OCI-LY3 (cell line): ENCODE results near the gene SIDT2.

ENCODE experiments used
- H2AFZ ChIP-seq: fragments of 200-600, 300-600 bp; shearing (Covaris generic); 2 replicates; pipeline ENCODE4 v1.6.0; 2014; ENCODE audit warnings: antibody characterized with exemption, low read depth, low read length
- H3K27ac ChIP-seq: fragments of 200-600, 300-600 bp; sonication (generic); 2 replicates; pipeline ENCODE4 v1.5.1; 2014; ENCODE audit warnings: mild to moderate bottlenecking, low read length, moderate library complexity, mixed read lengths
- H3K27me3 ChIP-seq: fragments of 200-600, 300-600 bp; sonication (generic); 2 replicates; pipeline ENCODE4 v1.6.1; 2014; ENCODE audit warnings: low read depth, low read length, mixed read lengths
- H3K36me3 ChIP-seq: fragments of 200-600, 300-600 bp; sonication (generic); replicated peaks from 2 replicates; pipeline ENCODE3; 2014; ENCODE audit warnings: low read depth, low read length, mixed read lengths
- H3K4me1 ChIP-seq: fragments of 300-600, 200-600 bp; sonication (generic); 2 replicates; pipeline ENCODE4 v1.6.1; 2014; ENCODE audit warnings: low read length, mixed read lengths
- H3K4me2 ChIP-seq: fragments of 200-600, 300-600 bp; sonication (generic); 2 replicates; pipeline ENCODE4 v1.6.1; 2014; ENCODE audit warnings: low read length, mixed read lengths
- H3K4me3 ChIP-seq: fragments of 300-600, 200-600 bp; sonication (generic); 2 replicates; pipeline ENCODE4 v1.5.1; 2014; ENCODE audit warnings: antibody characterized with exemption, mild to moderate bottlenecking, low read length, moderate library complexity
- H3K79me2 ChIP-seq: fragments of 300-600, 200-600 bp; shearing (Covaris generic); 2 replicates; pipeline ENCODE4 v1.6.1; 2014; ENCODE audit warnings: mild to moderate bottlenecking, low read length, mixed read lengths
- H3K9ac ChIP-seq: fragments of 300-600, 200-600 bp; shearing (Covaris generic); 2 replicates; pipeline ENCODE4 v1.6.0; 2014; ENCODE audit warnings: mild to moderate bottlenecking, low read length, moderate library complexity
- H3K9me3 ChIP-seq: fragments of 200-600, 300-600 bp; shearing (Covaris generic); 2 replicates; pipeline ENCODE4 v1.6.1; 2014; ENCODE audit warnings: low read length, mixed read lengths; ENCODE audit not compliant: insufficient read depth
- H4K20me1 ChIP-seq: fragments of 200-600, 300-600 bp; sonication (generic); 2 replicates; pipeline ENCODE4 v1.6.1; 2016; ENCODE audit warnings: low read length, mixed read lengths; ENCODE audit not compliant: insufficient read depth
- EZH2phosphoT487 ChIP-seq: fragments of 200-600 bp; shearing (Covaris generic); IDR thresholded peaks from 2 replicates; pipeline ENCODE4 v1.6.1; 2018; ENCODE audit warnings: antibody characterized with exemption, mixed run types, low read depth
- TF ChIP-seq, protein P1 (sequence below): fragments of 200-600, 300-600 bp; sonication (generic); IDR thresholded peaks from 2 replicates; pipeline ENCODE4 v1.5.1; 2014; ENCODE audit warnings: antibody characterized with exemption, low read length, low read depth

The SIDT2 gene

DNA sequence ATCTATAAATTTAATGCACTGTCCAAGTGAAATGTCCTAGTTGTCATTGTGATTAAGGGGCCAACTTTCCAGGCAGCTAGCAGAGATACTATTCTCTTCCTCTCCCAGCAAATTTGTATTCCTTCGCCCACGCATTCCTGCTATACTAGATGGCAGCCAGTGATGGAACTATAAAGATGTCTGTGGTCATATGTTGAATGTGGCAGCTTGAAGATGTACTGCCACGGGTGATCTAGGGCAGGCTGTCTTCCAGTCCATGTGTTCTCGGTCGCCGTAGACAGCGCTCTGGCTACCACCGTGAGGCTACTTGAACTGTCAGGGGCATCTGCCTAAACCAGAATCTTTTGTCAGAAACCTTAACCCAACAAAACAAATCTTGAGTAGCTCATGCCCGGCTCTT lies 8.3 kb upstream of the SIDT2 start:
- peaks cover 40% of the 10 kb centered on the region for H3K36me3 ChIP-seq
- H3K27ac ChIP-seq: no peak overlapping the region
- no peak overlapping the region for H3K4me3 ChIP-seq
- H3K27me3 ChIP-seq: no peaks in the 10 kb centered on the region
- no peak overlapping the region for H3K4me2 ChIP-seq
- H3K9me3 ChIP-seq: no peaks in the 10 kb centered on the region
- TF ChIP-seq, protein P1, sequence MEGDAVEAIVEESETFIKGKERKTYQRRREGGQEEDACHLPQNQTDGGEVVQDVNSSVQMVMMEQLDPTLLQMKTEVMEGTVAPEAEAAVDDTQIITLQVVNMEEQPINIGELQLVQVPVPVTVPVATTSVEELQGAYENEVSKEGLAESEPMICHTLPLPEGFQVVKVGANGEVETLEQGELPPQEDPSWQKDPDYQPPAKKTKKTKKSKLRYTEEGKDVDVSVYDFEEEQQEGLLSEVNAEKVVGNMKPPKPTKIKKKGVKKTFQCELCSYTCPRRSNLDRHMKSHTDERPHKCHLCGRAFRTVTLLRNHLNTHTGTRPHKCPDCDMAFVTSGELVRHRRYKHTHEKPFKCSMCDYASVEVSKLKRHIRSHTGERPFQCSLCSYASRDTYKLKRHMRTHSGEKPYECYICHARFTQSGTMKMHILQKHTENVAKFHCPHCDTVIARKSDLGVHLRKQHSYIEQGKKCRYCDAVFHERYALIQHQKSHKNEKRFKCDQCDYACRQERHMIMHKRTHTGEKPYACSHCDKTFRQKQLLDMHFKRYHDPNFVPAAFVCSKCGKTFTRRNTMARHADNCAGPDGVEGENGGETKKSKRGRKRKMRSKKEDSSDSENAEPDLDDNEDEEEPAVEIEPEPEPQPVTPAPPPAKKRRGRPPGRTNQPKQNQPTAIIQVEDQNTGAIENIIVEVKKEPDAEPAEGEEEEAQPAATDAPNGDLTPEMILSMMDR: no peak
- no peak for TF ChIP-seq EZH2phosphoT487
- no peaks in the 10 kb centered on the region for H4K20me1 ChIP-seq
- no peaks in the 10 kb centered on the region for H3K79me2 ChIP-seq
- no peak overlapping the region for H2AFZ ChIP-seq
- H3K9ac ChIP-seq: no peak overlapping the region
- H3K4me1 ChIP-seq: no peaks in the 10 kb centered on the region

DNA sequence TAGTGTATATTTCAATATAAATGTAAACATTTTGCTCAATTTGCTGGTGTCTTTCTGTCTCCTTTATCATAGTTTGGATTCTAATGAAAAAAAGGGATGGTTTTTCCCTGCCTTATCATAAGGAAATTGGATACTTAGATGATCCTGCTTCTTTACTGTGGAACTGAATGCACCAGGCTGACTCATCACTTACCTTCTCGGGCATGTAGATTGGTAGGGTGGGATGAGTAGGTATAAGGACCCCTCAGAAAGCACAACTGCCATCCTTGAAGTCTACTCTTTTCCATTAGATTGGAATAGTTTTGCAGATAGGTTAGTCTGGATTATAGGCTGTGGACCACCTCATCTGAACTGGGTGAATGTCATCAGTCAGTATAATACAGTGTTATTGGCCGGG lies 7.5 kb upstream of the SIDT2 start:
- H3K27ac ChIP-seq: no peak overlapping the region
- peaks cover 37% of the 10 kb centered on the region for H3K36me3 ChIP-seq
- no peaks in the 10 kb centered on the region for H3K27me3 ChIP-seq
- H3K4me3 ChIP-seq: no peak overlapping the region
- H3K9ac ChIP-seq: no peak overlapping the region
- no peak for TF ChIP-seq EZH2phosphoT487
- TF ChIP-seq, protein P1: no peak
- H3K9me3 ChIP-seq: no peaks in the 10 kb centered on the region
- no peaks in the 10 kb centered on the region for H4K20me1 ChIP-seq
- no peaks in the 10 kb centered on the region for H3K4me1 ChIP-seq
- H2AFZ ChIP-seq: no peak overlapping the region
- H3K4me2 ChIP-seq: no peak overlapping the region
- H3K79me2 ChIP-seq: no peaks in the 10 kb centered on the region

DNA sequence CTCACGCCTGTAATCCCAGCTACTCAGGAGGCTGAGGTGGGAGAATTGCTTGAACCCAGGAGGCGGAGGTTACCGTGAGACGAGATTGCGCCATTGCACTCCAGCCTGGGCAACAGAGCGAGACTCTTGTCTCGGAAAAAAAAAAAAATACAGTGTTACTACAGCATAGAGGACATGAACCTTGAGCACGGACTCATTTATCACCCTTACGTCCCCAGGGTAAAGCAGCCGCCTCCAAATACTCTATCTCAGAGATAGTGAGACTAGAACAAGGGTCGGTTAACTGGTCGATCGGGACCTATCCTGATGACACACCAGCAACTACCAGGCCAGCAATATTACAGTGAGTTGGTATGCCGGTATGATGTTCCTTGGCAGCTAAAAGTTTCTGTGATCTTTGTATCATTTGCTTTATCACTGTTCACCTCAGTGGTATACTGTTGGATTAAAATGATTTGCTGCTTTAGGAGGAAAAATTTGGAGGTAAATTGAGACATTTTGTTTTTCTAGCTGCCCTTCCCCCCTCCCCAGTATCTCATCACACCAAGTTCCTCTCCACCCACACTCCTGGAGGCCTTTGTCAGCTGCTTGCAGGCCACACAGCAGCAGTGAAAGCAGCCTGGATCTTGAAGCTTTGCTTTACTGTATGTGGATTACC lies 7.0 kb upstream of the SIDT2 start:
- Histone ChIP-seq H3K36me3 (peaks cover 34% of the 10 kb centered on the region), H4K20me1 (no peaks in the 10 kb centered on the region), H3K9ac (no peak overlapping the region), H3K4me2 (no peak overlapping the region), H3K79me2 (no peaks in the 10 kb centered on the region), H3K4me3 (no peak overlapping the region), H3K27me3 (no peaks in the 10 kb centered on the region), H3K9me3 (no peaks in the 10 kb centered on the region), H2AFZ (no peak overlapping the region), H3K4me1 (no peaks in the 10 kb centered on the region), H3K27ac (no peak overlapping the region)
- TF ChIP-seq EZH2phosphoT487: no peak
- TF ChIP-seq, protein P1: no peak

DNA sequence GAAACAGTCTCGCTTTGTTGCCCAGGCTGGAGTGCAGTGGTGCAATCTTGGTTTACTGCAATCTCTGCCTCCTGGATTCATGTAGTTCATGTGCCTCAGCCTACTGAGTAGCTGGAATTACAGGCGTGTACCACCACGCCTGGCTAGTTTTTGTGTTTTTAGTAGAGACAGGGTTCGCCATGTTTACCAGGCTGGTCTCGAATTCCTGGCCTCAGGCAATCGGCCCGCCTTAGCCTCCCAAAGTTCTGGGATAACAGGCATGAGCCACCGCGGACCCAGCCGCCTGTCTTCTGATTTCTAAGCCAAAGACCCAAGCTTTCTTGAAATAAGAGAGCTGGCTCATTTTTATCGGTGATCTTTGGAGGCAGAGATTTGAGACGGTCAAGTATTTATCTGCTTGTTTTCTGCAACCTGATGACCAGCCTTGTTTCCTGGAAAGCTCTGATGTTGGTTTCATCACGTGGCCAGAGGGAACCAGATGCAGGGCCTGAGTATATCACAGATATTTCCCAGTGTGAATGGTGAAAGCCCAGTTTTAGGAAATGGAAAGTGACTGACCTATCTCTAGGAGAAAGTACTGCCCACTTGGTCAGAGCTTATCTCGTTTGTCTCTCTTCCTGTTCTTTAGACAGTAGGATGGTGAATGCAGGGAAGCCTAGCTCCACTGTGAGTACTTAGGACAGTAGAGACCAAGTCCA lies 5.7 kb upstream of the SIDT2 start:
- Histone ChIP-seq H3K79me2 (no peaks in the 10 kb centered on the region), H3K4me1 (peaks cover 1% of the 10 kb centered on the region; the same call in 1 of the 2 replicates), H4K20me1 (no peaks in the 10 kb centered on the region), H3K9ac (no peak overlapping the region), H3K27me3 (no peaks in the 10 kb centered on the region), H3K27ac (no peak overlapping the region), H2AFZ (no peak overlapping the region), H3K36me3 (peaks cover 29% of the 10 kb centered on the region), H3K9me3 (no peaks in the 10 kb centered on the region), H3K4me2 (no peak overlapping the region), H3K4me3 (no peak overlapping the region)
- TF ChIP-seq, protein P1: no peak
- TF ChIP-seq EZH2phosphoT487: no peak
